Amniotic epithelial cell (primary cell): ENCODE measurements around the gene PTPRA.

ENCODE experiments used
- DNase-seq: peaks from one replicate; pipeline ENCODE4 v3.0.0-alpha.2; 2010; ENCODE audit warnings: low read depth

Gene PTPRA

GRCh38 chr20:2858591-2858990 lies 14.7 kb upstream of the PTPRA start:
- DNase-seq: no peak

- no peak for DNase-seq
Observed at GRCh38 chr20:2859330-2860121, 13.8 kb upstream of the PTPRA start.

- no peak for DNase-seq
Observed at GRCh38 chr20:2864626-2865025, 8.7 kb upstream of the PTPRA start.

- no peak for DNase-seq
Observed at GRCh38 chr20:2865101-2865500, 8.2 kb upstream of the PTPRA start.

GRCh38 chr20:2865630-2866029 lies 7.7 kb upstream of the PTPRA start:
- DNase-seq: no peak

GRCh38 chr20:2866236-2866635 lies 7.0 kb upstream of the PTPRA start:
- no peak for DNase-seq

- no peak for DNase-seq
Observed at GRCh38 chr20:2867081-2867864, 6.0 kb upstream of the PTPRA start.

- DNase-seq: no peak
Observed at GRCh38 chr20:2869381-2869780, 3.9 kb upstream of the PTPRA start.

- DNase-seq: no peak
Observed at GRCh38 chr20:2871111-2871465, 2.2 kb upstream of the PTPRA start.

GRCh38 chr20:2871661-2872458 lies 1.4 kb upstream of the PTPRA start:
- DNase-seq: no peak

- peak; percentile 58 for DNase-seq
Observed at GRCh38 chr20:2872459-2873009, 747 bp upstream of the PTPRA start.

GRCh38 chr20:2873747-2874041 lies 413 bp downstream of the PTPRA start:
- peak; percentile 6 for DNase-seq

GRCh38 chr20:2874456-2874855 lies 1.2 kb downstream of the PTPRA start:
- DNase-seq: peak; percentile 4

- no peak for DNase-seq
Observed at GRCh38 chr20:2875690-2876203, 2.5 kb downstream of the PTPRA start.

GRCh38 chr20:2878515-2878914 lies 5.2 kb downstream of the PTPRA start:
- DNase-seq: no peak

- DNase-seq: peak; percentile 65
Observed at GRCh38 chr20:2879146-2879545, 5.9 kb downstream of the PTPRA start.

GRCh38 chr20:2880650-2881049 lies 7.4 kb downstream of the PTPRA start:
- no peak for DNase-seq

- no peak for DNase-seq
Observed at GRCh38 chr20:2883726-2884637, 10.7 kb downstream of the PTPRA start.

- DNase-seq: no peak
Observed at GRCh38 chr20:2887715-2888114, 14.4 kb downstream of the PTPRA start.

GRCh38 chr20:2888224-2888955 lies 15.1 kb downstream of the PTPRA start:
- peak; percentile 29 for DNase-seq

- DNase-seq: no peak
Observed at GRCh38 chr20:2889209-2889608, 15.9 kb downstream of the PTPRA start.
